ENCODE measurements around the gene SBDS.

DNA sequence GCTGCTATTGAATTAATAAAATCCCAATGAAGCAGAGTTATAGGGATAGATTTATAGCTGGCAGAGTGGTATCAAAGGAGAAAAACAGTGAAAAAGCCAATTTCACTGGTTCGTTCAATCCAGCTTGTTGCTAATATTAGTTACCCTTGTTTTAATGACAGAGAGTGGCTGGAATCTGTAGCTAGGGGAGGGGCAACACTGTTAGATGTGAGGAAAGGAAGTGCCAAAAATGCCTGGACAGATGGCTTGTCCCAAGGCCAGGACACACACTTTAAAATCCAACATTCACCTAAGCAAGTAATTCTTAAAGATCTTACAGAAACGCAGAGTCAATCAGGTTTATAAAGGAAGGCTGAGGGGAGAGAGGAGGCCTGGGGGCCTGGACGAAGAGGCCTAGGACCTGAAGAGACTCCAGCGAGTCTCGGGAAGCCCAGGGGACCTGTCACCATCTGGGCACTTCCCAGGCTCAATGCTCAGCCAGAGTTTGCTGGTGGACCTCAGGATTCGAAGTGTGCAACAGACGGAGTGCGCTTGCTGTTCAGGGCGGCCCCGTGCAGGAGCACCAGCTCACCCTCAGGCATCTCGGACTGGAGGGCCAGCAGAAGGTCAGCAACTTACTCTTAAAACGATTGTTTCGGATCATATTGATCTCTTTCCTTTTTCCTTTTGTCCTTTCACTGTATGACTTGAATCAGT is 37.6 kb downstream of the SBDS start:
- TF ChIP-seq, protein P1, sequence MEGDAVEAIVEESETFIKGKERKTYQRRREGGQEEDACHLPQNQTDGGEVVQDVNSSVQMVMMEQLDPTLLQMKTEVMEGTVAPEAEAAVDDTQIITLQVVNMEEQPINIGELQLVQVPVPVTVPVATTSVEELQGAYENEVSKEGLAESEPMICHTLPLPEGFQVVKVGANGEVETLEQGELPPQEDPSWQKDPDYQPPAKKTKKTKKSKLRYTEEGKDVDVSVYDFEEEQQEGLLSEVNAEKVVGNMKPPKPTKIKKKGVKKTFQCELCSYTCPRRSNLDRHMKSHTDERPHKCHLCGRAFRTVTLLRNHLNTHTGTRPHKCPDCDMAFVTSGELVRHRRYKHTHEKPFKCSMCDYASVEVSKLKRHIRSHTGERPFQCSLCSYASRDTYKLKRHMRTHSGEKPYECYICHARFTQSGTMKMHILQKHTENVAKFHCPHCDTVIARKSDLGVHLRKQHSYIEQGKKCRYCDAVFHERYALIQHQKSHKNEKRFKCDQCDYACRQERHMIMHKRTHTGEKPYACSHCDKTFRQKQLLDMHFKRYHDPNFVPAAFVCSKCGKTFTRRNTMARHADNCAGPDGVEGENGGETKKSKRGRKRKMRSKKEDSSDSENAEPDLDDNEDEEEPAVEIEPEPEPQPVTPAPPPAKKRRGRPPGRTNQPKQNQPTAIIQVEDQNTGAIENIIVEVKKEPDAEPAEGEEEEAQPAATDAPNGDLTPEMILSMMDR (IDR thresholded peaks at IDR 0.05): no peak
- TF ChIP-seq, protein P2, sequence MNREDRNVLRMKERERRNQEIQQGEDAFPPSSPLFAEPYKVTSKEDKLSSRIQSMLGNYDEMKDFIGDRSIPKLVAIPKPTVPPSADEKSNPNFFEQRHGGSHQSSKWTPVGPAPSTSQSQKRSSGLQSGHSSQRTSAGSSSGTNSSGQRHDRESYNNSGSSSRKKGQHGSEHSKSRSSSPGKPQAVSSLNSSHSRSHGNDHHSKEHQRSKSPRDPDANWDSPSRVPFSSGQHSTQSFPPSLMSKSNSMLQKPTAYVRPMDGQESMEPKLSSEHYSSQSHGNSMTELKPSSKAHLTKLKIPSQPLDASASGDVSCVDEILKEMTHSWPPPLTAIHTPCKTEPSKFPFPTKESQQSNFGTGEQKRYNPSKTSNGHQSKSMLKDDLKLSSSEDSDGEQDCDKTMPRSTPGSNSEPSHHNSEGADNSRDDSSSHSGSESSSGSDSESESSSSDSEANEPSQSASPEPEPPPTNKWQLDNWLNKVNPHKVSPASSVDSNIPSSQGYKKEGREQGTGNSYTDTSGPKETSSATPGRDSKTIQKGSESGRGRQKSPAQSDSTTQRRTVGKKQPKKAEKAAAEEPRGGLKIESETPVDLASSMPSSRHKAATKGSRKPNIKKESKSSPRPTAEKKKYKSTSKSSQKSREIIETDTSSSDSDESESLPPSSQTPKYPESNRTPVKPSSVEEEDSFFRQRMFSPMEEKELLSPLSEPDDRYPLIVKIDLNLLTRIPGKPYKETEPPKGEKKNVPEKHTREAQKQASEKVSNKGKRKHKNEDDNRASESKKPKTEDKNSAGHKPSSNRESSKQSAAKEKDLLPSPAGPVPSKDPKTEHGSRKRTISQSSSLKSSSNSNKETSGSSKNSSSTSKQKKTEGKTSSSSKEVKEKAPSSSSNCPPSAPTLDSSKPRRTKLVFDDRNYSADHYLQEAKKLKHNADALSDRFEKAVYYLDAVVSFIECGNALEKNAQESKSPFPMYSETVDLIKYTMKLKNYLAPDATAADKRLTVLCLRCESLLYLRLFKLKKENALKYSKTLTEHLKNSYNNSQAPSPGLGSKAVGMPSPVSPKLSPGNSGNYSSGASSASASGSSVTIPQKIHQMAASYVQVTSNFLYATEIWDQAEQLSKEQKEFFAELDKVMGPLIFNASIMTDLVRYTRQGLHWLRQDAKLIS (CRISPR knock-in tag; IDR thresholded peaks at IDR 0.05; ENCODE audit: borderline replicate concordance): no peak
- TF ChIP-seq MXD4 (CRISPR knock-in tag; IDR thresholded peaks at IDR 0.05; ENCODE audit: borderline replicate concordance) (no peak), OVOL2 (CRISPR knock-in tag; IDR thresholded peaks at IDR 0.05; ENCODE audit: borderline replicate concordance) (no peak), NFYB (CRISPR knock-in tag; conservative IDR thresholded peaks at IDR 0.05; ENCODE audit: low read depth) (no peak), MAX (CRISPR knock-in tag; IDR thresholded peaks at IDR 0.05) (no peak), ETV6 (CRISPR knock-in tag; IDR thresholded peaks at IDR 0.05) (no peak), PREB (CRISPR knock-in tag; IDR thresholded peaks at IDR 0.05; ENCODE audit: borderline replicate concordance) (no peak)

All from WTC11 (cell line).